C4-2B (cell line): ENCODE data around the gene AGO1.

ENCODE experiments used
- CTCF ChIP-seq: fragments of 450-650 bp; conservative IDR thresholded peaks from 2 replicates; pipeline ENCODE4 v1.5.1; 2017; ENCODE audit warnings: mild to moderate bottlenecking
- ZFX ChIP-seq: fragments of 450-650 bp; IDR thresholded peaks from 2 replicates; pipeline ENCODE4 v1.6.1; 2017

GRCh38 chr1:35893051-35893879 is 10.3 kb downstream of the AGO1 start:
- TF ChIP-seq CTCF (no peak), ZFX (no peak)
